VCaP (cell line): ENCODE data around the gene SFRP4.

Experiments used
- H3K27ac ChIP-seq: fragments of 450-650 bp; 2 replicates; pipeline ENCODE4 v1.5.1; 2017
- CTCF ChIP-seq: fragments of 450-650 bp; conservative IDR thresholded peaks from 2 replicates; pipeline ENCODE4 v1.5.1; 2017; ENCODE audit warnings: mild to moderate bottlenecking, moderate library complexity

The SFRP4 gene

DNA sequence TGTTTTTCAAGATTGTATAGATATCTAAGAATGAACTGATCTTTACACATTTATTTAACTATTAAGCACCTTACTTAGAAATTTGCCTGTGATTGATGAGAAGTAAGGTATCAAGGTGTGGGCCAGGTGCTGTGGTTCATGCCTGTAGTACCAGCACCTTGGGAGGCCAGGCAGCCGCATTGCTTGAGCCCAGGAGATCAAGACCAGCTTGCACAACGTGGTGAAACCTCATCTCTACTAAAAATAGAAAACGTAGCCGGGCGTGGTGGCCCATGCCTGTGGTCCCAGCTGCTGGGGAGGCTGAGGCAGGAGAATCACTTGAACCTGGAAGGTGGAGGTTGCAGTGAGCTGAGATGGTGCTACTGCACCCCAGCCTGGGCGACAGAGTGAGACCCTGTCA is 34.5 kb downstream of the SFRP4 start:
- H3K27ac ChIP-seq, result no peak overlapping the region
- TF ChIP-seq CTCF, result no peak
